HG02759 (cell line): Measurements from ENCODE around the gene FAM120C.

ENCODE experiments used
- ATAC-seq: cut with Tn5 transposase; IDR thresholded peaks from one replicate; pipeline ENCODE4 v1.9.1; 2021; ENCODE audit warnings: mild to moderate bottlenecking, moderate library complexity; ENCODE audit not compliant: unreplicated experiment

The FAM120C gene

GRCh38 chrX:54043056-54043455 lies 140.0 kb downstream of the FAM120C start:
- ATAC-seq, result no peak

- no peak for ATAC-seq
Measured at GRCh38 chrX:54042609-54043021, 140.4 kb downstream of the FAM120C start.

- ATAC-seq, result no peak
Measured at GRCh38 chrX:54030329-54030728, 152.7 kb downstream of the FAM120C start.

- ATAC-seq, result no peak
Measured at GRCh38 chrX:54029529-54030143, 153.4 kb downstream of the FAM120C start.

GRCh38 chrX:54024350-54024749 lies 158.7 kb downstream of the FAM120C start:
- ATAC-seq, result no peak
